Measurements from ENCODE around the gene TTC28. TPM values are rescaled to one million over a fixed set of nuclear protein-coding genes. Genes with fewer than 3 reads are reported as not detected.

TTC28 gene
- total and polyA plus RNA-seq, 2 donors (not counting 3 experiments of a cell fraction or from before 2014, with no cell fraction given) = 16.5 to 51.1 TPM

- H3K79me2 ChIP-seq (ENCODE audit: control insufficient read depth, insufficient read depth, low read length) = no peaks in the 10 kb centered on the region
- CTCF ChIA-PET = interaction anchor here (0.7 to 1.1 kb wide), 2 partner anchors 23 to 29 kb away, joined by 3 read pairs; no protein-coding TSS in a partner anchor
- no peak overlapping the region for H2AFZ ChIP-seq (ENCODE audit: low read depth, low read length)
- dilution Hi-C loops (cut with MboI; ENCODE audit: extremely low pct_ligation_motif_present, low sequenced_read_pairs) (no loop called here), intact Hi-C loops (cut with micrococcal nuclease) (no loop called here)
- H3K4me2 ChIP-seq (ENCODE audit: insufficient read depth, low read length) = no peak overlapping the region
- TF ChIP-seq EZH2 (IDR thresholded peaks at IDR 0.05; ENCODE audit: borderline replicate concordance, low read depth, low read length, severe bottlenecking) (no peak), MYC (IDR thresholded peaks at IDR 0.05; ENCODE audit: low read depth, low read length) (no peak), FOS (IDR thresholded peaks at IDR 0.05; ENCODE audit: borderline replicate concordance, insufficient read depth, low read length) (no peak), POLR2AphosphoS5 (IDR thresholded peaks at IDR 0.05; ENCODE audit: insufficient read depth, low read depth, low read length) (no peak), POLR2A (IDR thresholded peaks at IDR 0.05; ENCODE audit: low read depth, low read length) (no peak), JUN (IDR thresholded peaks at IDR 0.05; ENCODE audit: borderline replicate concordance, insufficient read depth, insufficient read length, low read depth) (no peak), GATA2 (IDR thresholded peaks at IDR 0.05; ENCODE audit: insufficient read depth, insufficient read length, low read depth, low read length) (no peak)
- TF ChIP-seq, protein P1, sequence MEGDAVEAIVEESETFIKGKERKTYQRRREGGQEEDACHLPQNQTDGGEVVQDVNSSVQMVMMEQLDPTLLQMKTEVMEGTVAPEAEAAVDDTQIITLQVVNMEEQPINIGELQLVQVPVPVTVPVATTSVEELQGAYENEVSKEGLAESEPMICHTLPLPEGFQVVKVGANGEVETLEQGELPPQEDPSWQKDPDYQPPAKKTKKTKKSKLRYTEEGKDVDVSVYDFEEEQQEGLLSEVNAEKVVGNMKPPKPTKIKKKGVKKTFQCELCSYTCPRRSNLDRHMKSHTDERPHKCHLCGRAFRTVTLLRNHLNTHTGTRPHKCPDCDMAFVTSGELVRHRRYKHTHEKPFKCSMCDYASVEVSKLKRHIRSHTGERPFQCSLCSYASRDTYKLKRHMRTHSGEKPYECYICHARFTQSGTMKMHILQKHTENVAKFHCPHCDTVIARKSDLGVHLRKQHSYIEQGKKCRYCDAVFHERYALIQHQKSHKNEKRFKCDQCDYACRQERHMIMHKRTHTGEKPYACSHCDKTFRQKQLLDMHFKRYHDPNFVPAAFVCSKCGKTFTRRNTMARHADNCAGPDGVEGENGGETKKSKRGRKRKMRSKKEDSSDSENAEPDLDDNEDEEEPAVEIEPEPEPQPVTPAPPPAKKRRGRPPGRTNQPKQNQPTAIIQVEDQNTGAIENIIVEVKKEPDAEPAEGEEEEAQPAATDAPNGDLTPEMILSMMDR (IDR thresholded peaks at IDR 0.05; ENCODE audit: extremely low read depth in 1 of 2, insufficient read depth in 1 of 2, low read depth in 1 of 2, low read length in 2 of 2) = no peak
- TF ChIP-seq, protein P2, sequence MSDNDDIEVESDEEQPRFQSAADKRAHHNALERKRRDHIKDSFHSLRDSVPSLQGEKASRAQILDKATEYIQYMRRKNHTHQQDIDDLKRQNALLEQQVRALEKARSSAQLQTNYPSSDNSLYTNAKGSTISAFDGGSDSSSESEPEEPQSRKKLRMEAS (IDR thresholded peaks at IDR 0.05; ENCODE audit: insufficient read depth, insufficient read length) = no peak
- no peaks in the 10 kb centered on the region for H3K9me1 ChIP-seq (replicated peaks; ENCODE audit: control insufficient read depth, extremely low read depth, insufficient read depth, low read length)
- DNase-seq (ENCODE audit: low read depth, low spot score) (no peak), FAIRE-seq (no peak)
- BruUV-seq (replicated peaks) = no TSS peak
- no peaks in the 10 kb centered on the region for H3K27me3 ChIP-seq (ENCODE audit: control insufficient read depth in 2 of 2, insufficient read depth in 2 of 2, low read length in 2 of 2)
- peaks cover 0 to 2% of the 10 kb centered on the region in 2 experiments for H3K36me3 ChIP-seq (ENCODE audit: control insufficient read depth in 2 of 2, extremely low read depth in 1 of 2, insufficient read depth in 2 of 2, low read length in 2 of 2)
- POLR2A ChIA-PET = no interaction called here
- no peaks in the 10 kb centered on the region for H4K20me1 ChIP-seq (replicated peaks; ENCODE audit: control insufficient read depth, extremely low read depth, insufficient read depth, low read length)
- no peak overlapping the region for H3K9ac ChIP-seq (replicated peaks; ENCODE audit: extremely low read depth, insufficient read depth, low read length)
- H3K4me1 ChIP-seq (ENCODE audit: control insufficient read depth, extremely low read depth, insufficient read depth, low read length) = no peaks in the 10 kb centered on the region
- no peak overlapping the region for H3K27ac ChIP-seq (ENCODE audit: insufficient read depth, low read depth, low read length)
- no peak overlapping the region for H3K4me3 ChIP-seq (replicated peaks in 1 of 3; ENCODE audit: insufficient read depth in 1 of 3, low read depth in 1 of 3, low read length in 3 of 3)
- no peaks in the 10 kb centered on the region for H3K9me3 ChIP-seq (replicated peaks; ENCODE audit: control insufficient read depth, insufficient read depth, low read length)
These were observed 50.0 kb downstream of the TTC28 start for GRCh38 chr22:28629420-28630176.

Measured in endothelial cell of umbilical vein (primary cell).